GM19395 (cell line): Measurements from ENCODE around the gene SEL1L3.
A peak's percentile ranks its signal among the peaks of the same experiment; 100 is the strongest.
"Not testable (repeated sequence)": the region's sequence is repeated elsewhere in the genome, so short reads cannot be mapped to it uniquely, and the experiment has no call there.

Source experiments
- ATAC-seq: cut with Tn5 transposase; IDR thresholded peaks from one replicate; pipeline ENCODE4 v1.9.1; 2021; ENCODE audit warnings: mild to moderate bottlenecking, moderate library complexity; ENCODE audit not compliant: unreplicated experiment

Gene SEL1L3

GRCh38 chr4:25879991-25880651, 17.3 kb upstream of the SEL1L3 start:
- ATAC-seq, result peak; percentile 77

- no peak for ATAC-seq
Observed at GRCh38 chr4:25879587-25879986, 16.8 kb upstream of the SEL1L3 start.

GRCh38 chr4:25879091-25879584, 16.4 kb upstream of the SEL1L3 start:
- ATAC-seq, result no peak

- no peak for ATAC-seq
Observed at GRCh38 chr4:25878676-25879075, 15.9 kb upstream of the SEL1L3 start.

GRCh38 chr4:25875281-25875745, 12.5 kb upstream of the SEL1L3 start:
- ATAC-seq, result peak; percentile 52

- peak; percentile 61 for ATAC-seq
Observed at GRCh38 chr4:25874655-25875054, 11.9 kb upstream of the SEL1L3 start.

- ATAC-seq, result no peak
Observed at GRCh38 chr4:25873632-25874129, 10.9 kb upstream of the SEL1L3 start.

- no peak for ATAC-seq
Observed at GRCh38 chr4:25872851-25873631, 10.3 kb upstream of the SEL1L3 start.

- ATAC-seq, result peak; percentile 43
Observed at GRCh38 chr4:25870081-25870480, 7.3 kb upstream of the SEL1L3 start.

- no peak for ATAC-seq
Observed at GRCh38 chr4:25867781-25868294, 5.0 kb upstream of the SEL1L3 start.

- not testable (repeated sequence) for ATAC-seq
Observed at GRCh38 chr4:25866401-25866800, 3.6 kb upstream of the SEL1L3 start.

GRCh38 chr4:25865586-25865985, 2.8 kb upstream of the SEL1L3 start:
- no peak for ATAC-seq

GRCh38 chr4:25863831-25864418, 1.1 kb upstream of the SEL1L3 start:
- ATAC-seq, result no peak

GRCh38 chr4:25863347-25863784, 578 bp upstream of the SEL1L3 start:
- no peak for ATAC-seq

GRCh38 chr4:25861951-25862410, 807 bp downstream of the SEL1L3 start:
- peak; percentile 15 for ATAC-seq

GRCh38 chr4:25861280-25861950, 1.4 kb downstream of the SEL1L3 start:
- no peak for ATAC-seq

GRCh38 chr4:25860586-25861279, 2.1 kb downstream of the SEL1L3 start:
- ATAC-seq, result peak; percentile 38

- peak; percentile 55 for ATAC-seq
Observed at GRCh38 chr4:25859429-25860148, 3.2 kb downstream of the SEL1L3 start.

GRCh38 chr4:25857851-25858400, 4.9 kb downstream of the SEL1L3 start:
- ATAC-seq, result no peak
